Measurements from ENCODE around the gene PIGM.

Gene PIGM
- 21.9 to 27.9 reads per million in 2 donors for total RNA-seq

DNA sequence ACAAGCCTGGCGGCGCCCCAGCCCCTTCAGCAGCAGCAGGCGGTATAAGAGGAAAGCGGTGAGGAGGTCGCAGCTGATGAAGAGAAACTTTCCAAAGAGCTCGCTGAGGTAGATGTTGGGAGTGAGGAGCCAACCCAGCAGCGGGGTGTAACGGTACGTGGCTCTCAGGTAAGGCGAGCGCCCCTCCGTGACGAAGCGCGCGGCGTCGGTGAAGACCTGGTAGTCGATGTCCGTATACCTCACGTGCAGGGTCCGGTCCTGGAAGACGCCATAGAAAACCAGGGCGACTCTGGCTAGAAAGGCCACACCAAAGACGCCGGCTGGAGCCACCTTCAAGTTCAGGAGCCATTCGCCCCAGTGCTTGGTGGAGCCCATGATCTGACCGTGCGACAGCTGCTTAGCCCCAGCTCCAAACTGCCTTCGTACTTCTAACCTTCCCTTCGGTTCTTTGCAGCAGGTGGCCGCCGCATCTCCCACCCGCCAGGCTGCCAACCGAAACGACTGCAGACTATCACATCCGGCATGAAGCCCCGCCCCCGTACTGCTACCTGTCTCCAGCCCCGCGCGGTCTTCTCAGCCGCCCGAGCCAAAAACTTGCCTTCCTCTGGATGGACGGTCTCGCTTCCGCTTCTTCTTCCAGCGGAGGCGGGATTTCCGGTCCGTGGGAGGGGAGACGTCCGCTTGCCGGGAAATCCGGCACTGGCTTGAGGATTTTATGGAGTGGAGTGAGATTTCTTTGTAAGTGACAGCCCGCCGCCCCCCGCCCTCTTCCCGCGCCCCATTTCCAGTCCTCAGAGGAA lies at the start of gene PIGM:
Gene PIGM, minus strand, starts transcription at position 626 of the 800 bp plus-strand sequence. Its CDS starts 251 bp downstream, at position 375.
- peak; percentile 63 for DNase-seq

DNA sequence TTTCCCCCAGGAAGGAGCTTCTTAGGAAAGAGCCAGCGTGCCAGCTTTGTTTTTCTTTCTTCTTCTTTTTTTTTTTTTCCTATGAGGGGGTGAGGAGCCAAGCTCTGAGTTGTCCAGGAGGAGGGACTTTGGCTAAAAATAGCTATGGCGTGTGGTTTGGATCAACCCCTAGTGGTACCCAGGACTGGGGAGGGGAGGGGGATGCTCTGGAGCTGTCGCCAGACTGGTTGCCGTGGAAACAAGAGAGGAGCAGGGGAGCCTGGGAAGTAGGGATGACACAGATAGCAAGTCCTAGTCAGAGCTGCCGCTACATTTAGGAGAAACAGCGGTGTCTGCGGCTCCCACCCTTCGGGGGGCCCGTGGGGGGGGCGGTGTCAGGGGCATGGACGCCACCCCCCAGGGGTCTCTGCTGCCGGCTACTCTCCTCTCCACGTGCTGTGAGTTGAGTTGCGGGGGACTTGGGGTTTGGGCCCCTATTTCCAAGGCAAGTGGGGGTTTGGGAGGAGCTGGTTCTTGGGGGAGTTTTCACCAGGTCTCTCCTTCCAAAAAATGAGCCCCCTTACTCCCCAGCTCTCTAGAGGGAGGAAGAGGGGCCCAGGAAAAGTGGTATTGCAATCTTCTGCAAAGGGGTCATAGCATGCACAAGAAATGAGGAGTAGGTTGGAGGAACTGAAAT lies 49.6 kb upstream of the PIGM start, which contains the start of gene KCNJ9:
Gene KCNJ9, plus strand, starts transcription at position 278 of the 676 bp plus-strand sequence. CDS start 2,493 bp downstream, outside the sequence.
- DNase-seq = no peak

DNA sequence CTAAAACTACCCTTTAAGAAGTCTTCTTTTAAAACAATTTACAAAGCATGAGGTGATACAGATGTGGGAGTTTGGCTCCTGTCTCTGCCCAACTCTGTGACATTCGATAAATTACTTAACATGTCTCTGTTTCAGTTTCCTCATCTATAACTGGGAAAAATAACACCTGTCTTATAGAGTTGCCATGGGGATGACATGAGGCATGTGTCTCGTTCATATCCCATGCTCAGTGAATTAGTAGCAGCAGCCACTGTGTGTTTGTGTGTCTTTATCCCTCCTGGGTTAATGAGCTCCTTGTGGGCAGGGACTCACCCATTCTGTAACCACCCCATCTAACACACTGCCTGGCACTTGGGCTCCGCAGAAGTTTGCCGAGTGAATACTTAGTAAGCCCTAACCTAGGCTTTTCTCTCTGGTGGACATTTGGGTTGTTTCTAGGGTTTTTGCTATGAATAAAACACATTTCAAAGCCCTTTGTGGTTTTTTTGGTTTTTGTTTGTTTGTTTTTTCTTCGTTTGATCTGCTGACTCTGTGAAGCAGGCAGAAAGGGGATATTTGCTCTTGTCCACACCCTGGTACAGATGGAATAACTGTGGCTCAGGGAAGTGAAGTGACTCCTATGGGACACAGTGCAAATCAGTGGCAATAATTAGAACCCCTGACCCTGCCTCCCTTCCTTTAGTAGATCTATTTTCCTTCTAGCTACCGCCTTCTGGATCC lies 48.8 kb upstream of the PIGM start:
- no peak for DNase-seq

DNA sequence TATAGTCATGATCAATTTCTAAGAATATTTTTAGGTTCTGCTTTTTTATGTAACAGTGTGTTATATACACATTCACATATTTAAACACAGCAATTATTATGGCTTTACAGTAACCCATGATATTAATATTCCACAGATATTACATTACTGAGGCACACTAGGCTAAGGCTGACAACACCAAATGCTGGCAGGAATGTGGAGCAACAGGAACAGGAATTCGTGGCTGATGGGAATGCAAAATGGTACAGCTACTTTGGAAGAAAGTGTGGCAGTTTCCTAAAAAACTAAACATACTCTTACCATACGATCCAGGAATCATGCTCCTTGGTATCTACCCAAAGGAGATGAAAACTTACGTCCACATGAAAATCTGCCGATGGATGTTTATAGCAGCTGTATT lies 47.7 kb upstream of the PIGM start:
- DNase-seq = no peak

DNA sequence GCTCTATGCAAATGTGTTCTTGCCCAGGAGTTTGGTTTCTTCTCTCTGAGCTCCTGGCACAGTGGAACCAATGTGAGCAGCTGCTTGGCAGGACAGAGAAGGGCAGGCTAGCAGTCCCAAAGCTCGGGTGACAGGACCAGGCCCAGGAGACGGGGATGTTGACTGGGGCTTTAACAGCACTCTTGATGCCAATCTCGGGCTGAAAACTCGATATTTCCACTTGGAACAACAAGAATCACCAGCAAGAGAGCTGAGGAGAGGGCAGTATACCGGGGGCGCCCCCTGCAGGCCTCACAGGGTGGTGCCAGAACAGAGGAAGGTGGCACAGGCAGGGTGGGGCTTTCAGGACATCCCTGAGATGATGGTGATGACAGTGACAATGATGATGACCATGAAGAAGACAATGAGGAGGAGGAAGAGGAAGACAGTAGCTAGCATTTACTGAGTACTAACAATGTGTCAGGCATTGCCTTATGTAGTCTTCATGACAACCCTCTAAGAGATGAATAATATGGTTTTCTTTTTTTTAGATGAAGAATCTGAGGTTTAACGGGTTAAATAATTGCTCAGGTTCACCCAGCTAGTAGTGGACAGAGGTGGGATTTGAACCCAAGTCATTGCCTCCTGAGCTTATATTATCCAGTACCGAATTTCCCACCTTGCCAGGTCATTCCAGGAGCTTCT lies 46.9 kb upstream of the PIGM start:
- DNase-seq = peak; percentile 17

- no peak for DNase-seq
These were observed 45.7 kb upstream of the PIGM start for GRCh38 chr1:160077486-160077885.

GRCh38 chr1:160076295-160076694 lies 44.5 kb upstream of the PIGM start:
- no peak for DNase-seq

GRCh38 chr1:160075836-160076235 lies 44.0 kb upstream of the PIGM start:
- DNase-seq = no peak

- no peak for DNase-seq
These were observed 43.1 kb upstream of the PIGM start for GRCh38 chr1:160074865-160075264.

GRCh38 chr1:160071289-160071688 lies 39.5 kb upstream of the PIGM start:
- DNase-seq = no peak

- DNase-seq = peak; percentile 62
These were observed 38.7 kb upstream of the PIGM start for GRCh38 chr1:160070243-160071163.

- no peak for DNase-seq
These were observed 37.9 kb upstream of the PIGM start, which contains the start of gene KCNJ10 for GRCh38 chr1:160069460-160070231. KCNJ10 (minus strand) TSS chr1:160070160; CDS start chr1:160042532, 27,628 bp downstream.

DNA sequence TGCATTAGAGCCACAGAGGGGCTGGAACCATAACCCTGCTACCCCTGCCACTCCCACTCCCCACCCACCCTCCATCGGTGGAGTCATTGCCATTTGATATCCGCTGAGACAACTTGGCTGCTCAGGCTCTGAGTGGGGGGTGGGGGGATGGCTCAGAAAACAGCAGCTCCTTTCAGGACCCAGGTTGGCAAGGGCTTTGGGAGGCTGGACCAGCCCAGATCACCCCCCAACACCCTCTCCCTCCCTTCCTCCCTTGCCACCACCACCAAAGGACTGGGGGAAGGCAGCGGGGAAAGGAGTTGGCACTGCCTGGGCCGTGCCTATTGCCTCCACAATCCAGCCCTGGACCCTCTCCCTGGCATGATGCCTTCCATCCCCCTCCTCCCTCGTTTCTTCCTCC lies 36.4 kb upstream of the PIGM start:
- no peak for DNase-seq

DNA sequence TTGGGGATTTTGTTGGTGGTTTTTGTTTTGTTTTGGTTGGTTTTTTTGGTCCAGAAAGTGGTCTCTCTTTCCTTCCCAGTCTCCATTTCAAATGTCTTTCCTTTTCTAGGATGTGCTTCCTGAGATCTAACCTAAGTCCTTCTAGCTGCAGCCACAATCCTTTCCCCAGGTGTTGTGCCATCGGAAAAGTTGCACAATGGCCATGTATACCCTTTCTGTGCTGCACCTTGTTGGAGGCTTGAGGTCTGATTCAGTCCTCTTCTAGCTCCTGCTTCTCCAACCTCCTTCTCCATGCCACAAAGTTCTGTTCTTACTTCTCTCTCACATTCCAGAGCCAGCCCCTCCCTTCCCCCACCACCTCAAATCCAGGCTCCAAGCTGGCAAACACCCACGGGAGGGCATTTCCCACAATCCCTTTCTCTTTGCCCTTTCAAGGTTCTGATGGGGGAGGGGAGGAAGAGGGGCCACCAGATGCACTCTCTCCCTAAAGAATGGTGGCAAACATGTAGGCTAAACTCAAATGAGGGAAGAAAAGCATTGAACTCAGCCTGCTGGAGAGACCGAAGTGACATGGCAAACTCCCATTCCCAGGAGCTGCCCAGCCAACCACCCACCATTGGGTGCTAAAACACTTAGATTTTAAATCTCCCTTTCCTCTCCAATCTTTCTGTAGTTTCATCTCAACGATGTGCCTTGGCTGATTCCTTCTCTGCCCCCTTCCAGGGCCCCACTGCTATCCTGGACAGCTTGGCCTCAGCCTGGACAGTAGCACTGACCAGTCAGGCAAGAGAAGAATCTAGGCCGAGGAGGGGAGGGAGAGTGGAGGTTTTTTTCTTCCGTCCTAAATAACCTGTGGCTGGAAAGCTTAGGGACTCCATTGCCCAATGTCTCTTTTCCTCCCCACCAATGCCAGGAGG lies 35.3 kb upstream of the PIGM start:
- no peak for DNase-seq

DNA sequence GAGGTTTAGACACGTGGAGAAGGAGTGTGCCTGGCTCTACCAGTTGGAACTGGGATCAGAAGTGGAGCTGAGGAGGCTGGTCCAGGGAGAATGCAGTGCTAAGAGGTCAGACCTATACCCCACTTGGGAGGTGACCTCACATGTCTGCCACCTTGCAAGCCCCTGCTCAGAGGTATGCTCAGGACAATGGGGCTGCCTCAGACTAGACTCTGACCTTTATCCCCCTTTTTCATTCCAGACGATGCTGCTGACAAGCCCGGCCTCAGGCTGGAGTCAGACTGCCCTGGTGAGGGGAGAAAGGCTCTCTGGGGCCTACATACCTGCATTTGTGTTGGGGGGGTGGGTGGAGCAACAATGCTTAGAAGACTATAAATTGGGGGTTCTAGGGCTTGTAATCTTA lies 33.0 kb upstream of the PIGM start:
- DNase-seq = no peak

DNA sequence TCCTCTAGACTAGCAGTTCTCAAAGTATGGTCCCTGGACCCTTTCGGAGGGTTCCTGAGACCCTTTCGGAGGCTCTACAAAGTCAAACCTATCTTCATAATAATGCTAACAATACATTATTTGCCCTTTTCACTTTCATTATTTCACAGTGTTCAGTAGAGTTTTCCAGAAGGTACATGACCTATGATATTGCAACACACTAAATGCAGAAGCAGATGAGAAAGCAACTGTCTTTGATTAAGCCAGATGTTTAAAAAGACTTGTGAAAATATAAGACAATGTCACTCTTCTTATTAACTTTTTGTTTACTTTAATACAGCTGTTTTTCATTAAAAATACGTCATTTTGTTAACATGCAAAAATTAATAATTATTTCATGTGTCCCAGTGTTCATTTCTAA lies 32.4 kb upstream of the PIGM start:
- no peak for DNase-seq

GRCh38 chr1:160063176-160063575 lies 31.4 kb upstream of the PIGM start:
- DNase-seq = no peak

GRCh38 chr1:160062230-160062532 lies 30.4 kb upstream of the PIGM start:
- no peak for DNase-seq

- DNase-seq = no peak
These were observed 29.8 kb upstream of the PIGM start for GRCh38 chr1:160061369-160062229.

All from activated gamma-delta T cell (primary cell).